ENCODE results near the gene ERO1B. TPM values are rescaled to one million over a fixed set of nuclear protein-coding genes. Genes with fewer than 3 reads are reported as not detected.

ERO1B gene
- total RNA-seq, 1 donor from 2014 or later: 7.1 TPM

DNA sequence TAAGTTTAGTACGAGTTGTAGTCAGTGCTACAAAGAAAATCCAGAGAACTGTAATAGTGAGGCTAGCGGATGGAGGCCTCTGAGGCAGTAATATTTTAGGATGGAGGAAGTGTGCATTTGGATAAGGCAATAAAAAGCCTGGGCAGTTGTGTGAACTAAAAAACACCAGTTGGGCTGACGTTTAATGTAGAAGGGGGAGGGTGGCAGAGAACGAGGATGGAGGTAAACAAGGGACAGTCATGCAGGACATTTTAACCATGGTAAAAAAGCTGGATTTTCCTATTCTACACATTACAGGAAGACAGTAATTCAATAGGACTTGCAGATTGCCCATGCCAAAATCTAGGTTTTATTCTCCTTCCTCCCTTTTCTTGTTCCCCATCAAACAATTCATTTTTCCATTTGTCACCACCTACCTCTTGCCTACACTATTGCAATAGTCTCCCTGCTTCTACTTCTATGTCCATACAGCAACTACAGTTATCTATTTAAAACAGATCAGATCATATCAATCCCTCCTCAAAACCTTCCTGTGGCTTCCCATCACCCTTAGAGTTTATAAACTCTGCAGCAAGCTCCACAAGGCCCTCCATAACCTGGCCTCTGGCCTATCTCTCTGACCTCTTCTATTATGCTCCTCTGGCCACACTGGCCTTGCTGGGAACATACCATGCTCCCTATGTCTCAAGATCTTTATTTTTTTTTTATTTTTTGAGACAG is 27.7 kb downstream of the ERO1B start:
- no peak for DNase-seq (ENCODE audit: low spot score)

DNA sequence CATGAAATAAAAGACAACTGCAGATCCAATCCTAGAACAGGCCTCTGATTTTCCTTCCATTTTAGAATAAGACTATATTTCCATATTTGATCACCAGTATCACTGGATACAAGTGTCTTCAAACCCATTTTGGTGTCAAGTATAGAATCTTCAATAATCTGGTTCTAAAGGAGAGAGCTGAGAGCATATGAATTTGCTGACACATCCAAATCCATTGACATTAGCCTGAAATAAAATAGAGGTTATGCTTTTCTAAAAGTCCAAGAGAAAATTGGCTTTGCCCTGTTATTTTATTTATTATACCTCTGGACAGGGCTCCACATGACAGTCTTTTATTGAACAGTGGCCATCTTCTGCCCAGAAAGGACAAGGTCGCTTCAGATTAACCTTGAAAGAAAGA is 28.6 kb downstream of the ERO1B start:
- no peak for DNase-seq (ENCODE audit: low spot score)

DNA sequence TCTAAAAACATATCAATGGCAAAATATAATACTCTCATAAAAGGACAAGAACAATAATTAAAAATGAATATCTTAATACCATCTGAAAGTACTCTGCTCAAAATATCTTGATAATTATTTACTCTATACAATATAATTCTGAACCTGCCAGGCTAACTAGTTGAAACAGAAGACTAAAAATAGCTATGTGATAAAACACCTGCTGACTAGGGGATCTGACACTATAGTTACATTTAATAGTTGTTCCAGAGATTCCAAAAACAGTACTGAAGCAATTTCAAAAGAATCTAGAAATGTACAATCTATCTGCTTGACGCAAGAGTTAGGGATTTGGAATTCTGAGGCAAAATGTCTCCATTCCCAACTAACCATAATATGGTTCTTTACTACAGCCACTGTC is 30.2 kb downstream of the ERO1B start:
- DNase-seq (ENCODE audit: low spot score): no peak

DNA sequence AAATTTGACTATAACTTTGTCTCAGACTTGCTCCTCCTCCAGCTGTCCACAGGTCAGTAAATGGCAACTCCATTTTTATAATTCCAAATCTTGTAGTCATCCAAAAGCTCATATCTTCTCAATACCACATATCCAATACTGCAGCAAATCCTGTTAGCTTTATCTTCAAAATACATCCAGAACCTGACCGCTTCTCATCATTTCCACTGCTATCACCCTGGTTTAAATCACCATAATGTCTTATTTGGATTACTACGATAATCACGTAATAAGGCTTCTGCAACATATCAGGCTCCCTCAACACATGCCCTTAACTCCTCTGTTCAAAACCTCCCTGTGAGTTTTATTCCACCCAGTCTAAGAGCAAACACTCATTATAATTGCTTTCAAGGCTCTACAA is 34.5 kb downstream of the ERO1B start:
- DNase-seq (ENCODE audit: low spot score): no peak

DNA sequence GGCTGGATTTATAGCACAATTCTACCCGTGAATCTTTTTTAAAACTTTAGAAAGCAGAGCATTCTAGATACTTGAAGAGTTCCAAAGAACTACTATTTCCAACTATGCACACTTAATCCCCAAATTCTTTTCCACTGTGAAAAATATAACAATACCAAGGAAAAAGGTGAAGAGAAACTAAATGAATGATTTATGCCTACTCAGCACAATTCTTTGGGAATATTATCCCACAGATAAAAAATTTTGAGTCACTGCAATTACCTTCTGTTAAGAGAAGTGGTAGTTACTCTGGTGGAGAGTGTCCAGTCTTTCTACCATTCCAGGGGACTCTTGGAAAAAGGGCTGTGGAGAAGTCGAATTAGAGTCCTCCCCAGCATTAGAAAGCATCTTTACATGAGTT is 39.2 kb downstream of the ERO1B start:
- no peak for DNase-seq (ENCODE audit: low spot score)

DNA sequence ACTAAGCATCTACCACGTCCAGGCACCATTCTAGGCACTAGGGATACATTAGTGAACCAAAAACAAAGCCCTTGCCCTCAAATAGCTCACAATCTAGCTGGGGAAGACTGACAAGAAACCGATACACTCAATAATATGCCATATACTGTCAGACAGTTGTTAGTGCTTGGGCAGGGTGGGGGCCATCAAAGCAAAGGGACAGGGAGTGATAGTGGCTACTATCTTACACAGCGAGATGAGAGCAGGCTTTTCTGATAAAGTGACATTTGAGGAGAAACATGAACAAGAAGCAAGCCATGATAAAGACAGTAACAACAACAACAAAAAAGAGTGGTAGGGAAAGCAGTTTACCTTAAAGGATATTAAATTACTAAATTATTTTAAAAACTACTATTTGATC is 41.1 kb downstream of the ERO1B start:
- DNase-seq (ENCODE audit: low spot score): no peak

DNA sequence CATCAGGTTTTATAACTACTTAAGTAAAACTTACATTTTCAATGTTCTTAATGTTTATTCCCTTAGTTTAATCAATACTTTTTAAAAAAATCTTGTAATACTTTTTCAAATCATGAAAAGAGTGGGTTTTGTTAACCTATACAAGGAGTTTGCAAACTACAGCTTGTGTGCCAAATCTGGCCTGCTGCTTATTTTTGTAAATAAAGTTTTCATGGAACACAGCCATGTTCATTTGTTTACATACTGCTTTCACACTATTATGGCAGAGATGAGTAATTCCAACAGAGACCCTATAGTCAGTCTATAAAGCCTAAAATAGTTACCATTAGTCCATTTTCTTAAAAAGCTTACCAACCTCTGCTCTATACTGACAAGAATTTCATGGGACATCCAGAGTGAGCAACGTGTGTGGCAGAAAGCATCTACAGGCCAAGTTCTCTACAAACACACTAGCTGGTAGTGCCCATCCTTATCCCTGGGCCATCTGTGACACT is 42.6 kb downstream of the ERO1B start:
- no peak for DNase-seq (ENCODE audit: low spot score)

DNA sequence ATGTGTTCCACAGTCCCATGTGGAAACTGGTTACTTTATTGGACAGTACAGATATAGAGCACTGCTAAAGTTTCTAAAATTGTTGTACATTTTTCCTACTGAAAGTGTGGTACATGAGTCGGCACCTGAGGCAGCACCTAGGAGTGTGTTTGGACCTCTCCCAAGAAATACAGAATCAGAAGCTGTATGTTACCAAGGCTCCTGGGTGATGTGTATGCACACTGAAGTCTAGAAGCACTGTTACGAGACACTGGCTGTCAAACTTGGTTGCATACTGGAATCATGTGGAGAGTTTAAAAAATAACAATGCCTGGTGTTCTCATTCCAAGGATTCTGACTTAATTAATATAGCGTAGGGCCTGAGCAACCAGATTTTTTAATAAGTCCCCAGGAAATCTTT is 46.6 kb downstream of the ERO1B start:
- DNase-seq (ENCODE audit: low spot score): no peak

DNA sequence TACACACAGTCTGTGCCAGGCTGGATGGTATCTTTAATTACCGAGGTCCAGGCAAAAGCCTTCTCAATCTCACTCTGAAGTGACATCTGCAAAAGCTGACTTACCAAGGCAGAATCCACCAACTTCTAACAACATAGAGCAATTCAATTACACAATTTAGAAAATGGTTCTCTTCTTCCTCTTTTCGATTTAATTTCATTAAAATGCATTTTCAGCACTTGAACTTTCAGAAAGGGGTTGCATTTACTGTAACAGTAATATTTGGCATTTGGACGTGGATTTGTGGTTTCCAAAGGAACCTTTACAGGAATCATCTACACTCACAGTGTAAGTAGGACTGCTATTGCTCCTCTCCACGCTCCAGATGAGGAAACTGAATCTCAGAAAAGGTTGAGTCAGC is 53.3 kb downstream of the ERO1B start:
- DNase-seq (ENCODE audit: low spot score): no peak

DNA sequence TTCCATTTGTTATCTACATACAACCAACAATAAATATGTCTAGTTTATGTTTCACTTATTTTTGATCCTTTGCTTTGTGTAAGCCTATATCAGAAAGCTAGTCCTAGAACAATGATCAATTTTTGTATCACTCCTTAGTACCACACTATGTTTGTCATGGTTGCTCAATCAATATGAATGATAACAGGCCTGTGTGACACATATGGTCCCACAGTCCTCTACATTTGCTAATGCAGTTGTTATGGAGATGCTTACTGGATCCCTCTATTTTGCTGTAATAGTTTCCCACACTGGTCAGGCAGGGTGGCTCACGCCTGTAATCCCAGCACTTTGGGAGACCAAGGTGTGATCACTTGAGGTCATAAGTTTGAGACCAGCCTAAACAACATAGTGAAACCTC is 59.1 kb downstream of the ERO1B start:
- DNase-seq (ENCODE audit: low spot score): no peak

DNA sequence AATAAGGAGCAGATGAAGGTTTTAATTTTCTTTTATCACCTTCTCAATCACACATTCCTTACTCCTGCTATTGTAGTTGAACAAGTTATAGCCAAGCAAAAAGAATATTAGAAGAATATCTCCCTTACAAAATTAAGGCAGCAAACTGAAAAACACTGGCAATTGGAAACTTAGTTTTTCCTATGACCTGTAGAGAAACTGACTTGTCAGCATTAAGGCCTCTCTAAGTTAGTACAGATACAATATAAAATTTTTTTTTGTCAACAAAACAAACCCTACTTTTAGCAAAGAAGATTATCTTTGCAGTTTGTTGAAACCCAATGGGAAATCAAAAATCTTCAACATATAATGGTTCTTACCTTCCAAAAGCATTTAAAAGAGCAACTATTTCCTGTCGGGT is 61.3 kb downstream of the ERO1B start:
- no peak for DNase-seq (ENCODE audit: low spot score)

DNA sequence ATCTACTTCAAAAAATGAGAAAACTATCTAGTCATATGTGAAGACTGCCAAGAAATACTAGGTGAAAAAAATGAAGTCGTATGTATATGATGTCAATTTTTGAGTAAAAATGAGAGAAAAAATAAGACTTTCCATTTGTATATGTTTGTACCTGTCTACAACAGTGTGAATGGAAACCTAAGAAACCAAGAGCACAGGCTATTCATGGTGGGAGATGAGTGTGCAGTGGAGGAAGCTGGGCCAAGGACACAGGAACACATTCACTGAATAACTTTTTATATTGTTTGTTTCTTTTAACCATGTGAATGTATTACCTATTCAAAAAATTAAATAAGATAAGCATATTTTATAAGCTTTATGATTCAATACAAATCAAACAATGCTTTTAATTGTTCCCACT is 67.0 kb downstream of the ERO1B start:
- no peak for DNase-seq (ENCODE audit: low spot score)

DNA sequence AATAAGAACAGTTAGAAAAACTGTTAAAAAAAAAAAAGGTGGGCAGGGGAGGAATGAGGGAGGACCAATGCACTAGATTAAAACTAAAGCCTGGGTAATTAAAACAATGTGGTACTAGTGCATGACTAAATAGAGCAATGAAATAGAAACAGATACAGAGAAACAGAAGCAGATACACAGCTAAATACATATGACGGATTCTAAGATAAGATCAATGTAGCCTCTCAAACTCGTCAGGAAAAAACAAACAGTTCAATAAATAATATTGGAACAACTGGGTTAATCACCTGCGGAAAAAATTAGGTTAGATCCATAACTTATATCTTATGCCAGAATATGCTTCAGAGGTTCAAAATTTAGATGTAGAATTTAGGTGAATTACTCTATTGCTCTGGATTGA is 68.2 kb downstream of the ERO1B start:
- no peak for DNase-seq (ENCODE audit: low spot score)

DNA sequence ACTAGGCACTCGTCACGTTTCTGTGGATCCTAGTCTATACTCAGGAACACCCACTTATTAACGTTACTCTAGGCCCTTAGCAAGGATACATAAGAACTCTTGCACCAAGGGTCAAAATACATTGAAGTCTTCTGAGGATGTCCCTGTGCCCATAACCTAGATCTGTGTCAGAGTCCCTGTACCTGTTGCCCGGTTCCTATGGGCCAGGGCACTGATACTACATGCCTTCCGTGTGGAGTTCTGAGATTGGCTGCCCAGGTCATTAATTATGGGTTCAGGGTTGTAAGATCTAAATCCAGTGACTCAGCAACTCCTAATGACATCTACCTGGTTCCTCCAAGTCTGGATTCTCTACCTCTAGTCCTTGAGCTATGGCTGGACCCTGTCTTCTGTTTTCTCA is 69.9 kb downstream of the ERO1B start:
- DNase-seq (ENCODE audit: low spot score): no peak

DNA sequence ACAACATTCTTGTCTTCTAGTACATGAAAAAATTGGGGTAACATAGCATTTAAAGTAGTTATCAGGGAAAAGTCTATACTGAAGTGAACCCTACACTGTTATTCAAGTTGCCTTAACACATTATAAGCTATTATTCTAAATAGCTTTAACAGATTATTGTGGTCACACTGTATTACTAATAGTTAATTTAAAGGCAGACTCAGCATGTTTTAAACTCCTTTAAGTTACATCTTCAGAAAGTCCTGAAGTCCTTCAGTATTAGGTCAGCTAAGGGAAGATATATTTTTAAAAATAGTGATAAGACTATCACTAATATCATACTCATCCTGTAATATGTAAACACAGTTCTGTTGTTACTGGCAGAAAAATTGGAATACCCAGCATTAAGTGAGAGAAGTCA is 72.0 kb downstream of the ERO1B start:
- DNase-seq (ENCODE audit: low spot score): no peak

DNA sequence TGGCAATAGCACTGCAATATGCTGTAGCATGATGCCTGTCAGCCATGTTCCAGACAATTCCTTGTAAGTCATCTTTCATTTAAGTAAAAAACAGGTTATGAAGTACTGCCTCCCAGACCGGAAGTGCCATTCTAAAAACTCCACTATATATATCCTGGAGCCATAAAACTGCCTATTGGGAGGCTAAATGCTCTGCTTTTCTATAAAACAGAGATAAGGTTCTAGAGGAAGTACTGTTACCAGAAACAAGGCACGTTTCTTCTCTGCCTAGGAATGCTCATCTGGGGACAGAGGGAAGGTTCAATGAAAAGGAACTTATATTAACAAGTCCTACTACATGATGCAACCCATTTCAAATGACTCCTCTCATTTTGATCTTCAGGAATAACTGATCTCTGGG is 72.6 kb downstream of the ERO1B start:
- DNase-seq (ENCODE audit: low spot score): no peak

DNA sequence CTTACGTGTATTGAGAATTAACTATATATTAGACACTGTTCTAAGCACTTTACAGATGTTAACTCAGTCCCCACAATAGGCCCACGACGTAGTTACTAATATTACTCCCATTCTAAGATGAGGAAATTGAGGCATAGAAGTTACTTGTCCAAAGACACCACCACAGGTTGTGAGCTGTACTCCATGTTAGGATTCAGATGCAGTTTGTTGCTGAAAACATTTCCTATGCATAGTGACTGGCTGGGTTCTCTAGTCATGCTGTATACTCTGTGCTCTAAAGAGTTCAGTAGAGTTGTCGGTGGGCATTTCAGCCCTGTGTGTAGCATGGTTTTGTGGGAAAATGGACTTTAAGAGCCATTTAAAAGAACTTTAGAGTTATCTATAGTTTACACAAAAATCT is 74.2 kb downstream of the ERO1B start:
- DNase-seq (ENCODE audit: low spot score): no peak

DNA sequence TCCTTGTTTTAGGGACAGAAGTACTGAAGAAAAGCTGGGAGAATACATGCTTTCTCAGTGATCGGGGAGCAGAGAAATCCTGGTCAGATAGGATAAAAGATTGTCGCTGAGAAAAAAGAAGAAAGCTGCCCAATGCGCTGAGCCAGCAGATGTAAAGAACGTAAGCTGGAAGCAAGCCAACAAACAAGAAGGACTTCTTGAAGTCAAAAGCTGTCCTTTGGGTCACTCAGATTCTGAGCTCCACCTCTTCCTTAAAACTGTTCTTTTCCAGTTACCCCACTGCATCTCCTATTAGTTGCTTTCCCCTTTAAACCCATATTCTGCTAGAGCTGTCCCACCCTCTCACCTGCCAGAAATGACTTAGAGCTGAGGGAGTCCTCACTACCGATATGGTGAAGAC is 74.6 kb downstream of the ERO1B start:
- no peak for DNase-seq (ENCODE audit: low spot score)

DNA sequence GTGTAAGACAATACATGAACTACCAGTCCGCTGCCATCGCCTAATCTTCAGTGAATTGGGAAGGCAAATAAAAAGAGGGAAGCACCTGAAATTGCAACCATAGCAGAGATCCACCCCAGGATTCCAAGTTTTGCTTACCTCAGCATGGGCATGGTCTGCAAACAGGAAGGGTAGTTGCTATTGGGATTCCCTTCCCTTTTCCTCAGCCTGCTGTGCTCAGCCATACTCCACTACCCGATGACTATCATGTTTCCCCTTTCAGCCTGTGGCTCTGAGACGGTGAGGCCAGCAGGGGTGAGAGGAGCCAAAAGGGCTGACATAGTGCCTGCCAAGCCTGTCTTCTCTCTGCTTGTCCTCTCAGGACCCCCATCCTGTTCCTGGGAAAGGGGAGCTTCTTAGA is 75.2 kb downstream of the ERO1B start:
- DNase-seq (ENCODE audit: low spot score): no peak

DNA sequence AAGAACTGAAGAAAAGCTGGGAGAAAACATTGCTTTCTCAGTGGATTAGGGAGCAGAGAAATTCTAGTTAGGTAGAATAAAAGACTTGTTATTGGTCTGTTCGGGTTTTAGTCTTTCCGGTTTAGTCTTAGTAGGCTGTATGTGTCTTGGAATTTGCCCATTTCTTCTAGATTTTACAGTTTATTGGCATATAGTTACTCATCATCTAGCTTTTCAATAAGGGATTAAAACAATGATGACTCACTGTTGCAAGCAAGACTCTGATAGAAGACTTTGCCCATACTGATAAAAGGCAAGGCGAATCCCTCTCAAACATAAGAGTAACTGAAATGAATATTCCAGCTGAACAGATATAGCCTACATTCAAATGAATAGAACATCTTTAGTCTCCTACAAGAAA is 77.1 kb downstream of the ERO1B start:
- no peak for DNase-seq (ENCODE audit: low spot score)

DNA sequence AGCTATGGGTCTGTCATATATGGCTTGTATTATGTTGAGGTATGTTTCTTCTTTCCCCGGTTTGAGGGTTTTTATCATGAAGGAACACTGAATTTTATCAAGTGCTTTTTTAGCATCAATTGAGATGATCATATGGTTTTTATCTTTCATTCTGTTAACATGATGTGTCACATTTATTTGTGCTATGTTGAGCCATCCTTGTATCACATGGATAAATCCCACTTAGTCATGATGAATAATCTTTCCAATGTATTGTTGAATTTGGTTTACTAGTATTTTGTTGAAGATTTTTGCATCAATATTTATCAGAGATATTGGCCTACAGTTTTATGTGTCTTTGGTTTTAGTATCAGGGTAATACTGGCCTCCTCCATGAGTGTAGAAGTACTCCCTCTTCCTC is 77.7 kb downstream of the ERO1B start:
- DNase-seq (ENCODE audit: low spot score): no peak

DNA sequence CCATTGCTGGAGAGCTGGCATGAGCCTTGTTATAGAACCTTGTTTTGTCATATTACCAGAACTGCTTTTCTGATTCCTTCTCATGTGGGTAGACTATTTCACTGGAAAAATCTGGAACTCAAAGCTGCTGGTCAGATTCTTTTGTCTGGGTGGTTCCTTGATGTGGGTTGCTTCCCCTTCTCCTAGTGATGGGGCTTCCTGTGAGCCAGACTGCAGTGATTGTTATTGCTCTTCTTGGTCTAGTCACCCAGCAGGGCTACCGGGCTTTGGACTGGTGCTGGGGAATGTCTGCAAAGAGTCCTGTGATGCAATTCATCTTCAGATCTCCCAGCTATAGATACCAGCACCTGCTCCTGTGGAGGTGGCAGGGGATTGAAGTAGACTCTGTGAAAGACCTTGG is 80.0 kb downstream of the ERO1B start:
- no peak for DNase-seq (ENCODE audit: low spot score)

DNA sequence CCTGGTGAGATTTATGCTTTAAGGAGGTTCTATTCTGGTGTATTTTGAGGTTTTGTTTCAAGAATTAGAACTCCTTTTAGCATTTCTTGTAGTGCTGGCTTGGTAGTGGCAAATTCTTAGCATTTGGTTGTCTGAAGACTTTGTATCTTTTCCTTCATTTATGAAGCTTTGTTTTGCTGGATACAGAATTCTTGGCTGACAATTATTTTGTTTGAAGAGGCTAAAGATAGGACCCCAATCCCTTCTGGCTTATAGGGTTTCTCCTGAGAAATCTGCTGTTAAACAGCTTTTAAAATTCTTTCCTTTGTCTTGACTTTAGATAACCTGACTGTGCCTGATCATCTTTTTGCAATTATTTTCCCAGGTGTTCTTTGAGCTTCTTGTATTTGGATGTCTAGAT is 80.8 kb downstream of the ERO1B start:
- DNase-seq (ENCODE audit: low spot score): no peak

DNA sequence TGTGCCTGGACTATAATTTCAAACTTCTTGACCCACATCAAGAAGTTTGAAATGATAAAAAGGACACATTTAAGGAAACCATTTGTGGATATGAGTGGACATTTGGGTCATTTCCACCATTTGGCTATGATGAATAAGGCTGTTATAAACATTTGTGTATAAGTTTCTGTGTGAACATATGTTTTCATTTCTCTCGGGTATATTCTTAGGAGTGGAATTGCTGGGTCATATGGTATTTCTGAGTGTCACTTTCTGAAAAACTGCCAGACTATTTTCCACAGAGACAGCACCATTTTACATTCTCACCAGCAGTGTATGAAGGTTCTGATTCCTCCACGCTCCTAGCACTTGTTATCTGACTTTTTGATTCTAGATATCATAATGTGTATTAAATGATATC is 88.6 kb downstream of the ERO1B start:
- no peak for DNase-seq (ENCODE audit: low spot score)
